GM19351 (cell line): ENCODE measurements around the gene DPH2.

Experiments used
- ATAC-seq: cut with Tn5 transposase; IDR thresholded peaks from one replicate; pipeline ENCODE4 v1.9.1; 2021; ENCODE audit warnings: mild to moderate bottlenecking, moderate library complexity; ENCODE audit not compliant: unreplicated experiment

DPH2 gene, protein sequence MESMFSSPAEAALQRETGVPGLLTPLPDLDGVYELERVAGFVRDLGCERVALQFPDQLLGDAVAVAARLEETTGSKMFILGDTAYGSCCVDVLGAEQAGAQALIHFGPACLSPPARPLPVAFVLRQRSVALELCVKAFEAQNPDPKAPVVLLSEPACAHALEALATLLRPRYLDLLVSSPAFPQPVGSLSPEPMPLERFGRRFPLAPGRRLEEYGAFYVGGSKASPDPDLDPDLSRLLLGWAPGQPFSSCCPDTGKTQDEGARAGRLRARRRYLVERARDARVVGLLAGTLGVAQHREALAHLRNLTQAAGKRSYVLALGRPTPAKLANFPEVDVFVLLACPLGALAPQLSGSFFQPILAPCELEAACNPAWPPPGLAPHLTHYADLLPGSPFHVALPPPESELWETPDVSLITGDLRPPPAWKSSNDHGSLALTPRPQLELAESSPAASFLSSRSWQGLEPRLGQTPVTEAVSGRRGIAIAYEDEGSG

DNA sequence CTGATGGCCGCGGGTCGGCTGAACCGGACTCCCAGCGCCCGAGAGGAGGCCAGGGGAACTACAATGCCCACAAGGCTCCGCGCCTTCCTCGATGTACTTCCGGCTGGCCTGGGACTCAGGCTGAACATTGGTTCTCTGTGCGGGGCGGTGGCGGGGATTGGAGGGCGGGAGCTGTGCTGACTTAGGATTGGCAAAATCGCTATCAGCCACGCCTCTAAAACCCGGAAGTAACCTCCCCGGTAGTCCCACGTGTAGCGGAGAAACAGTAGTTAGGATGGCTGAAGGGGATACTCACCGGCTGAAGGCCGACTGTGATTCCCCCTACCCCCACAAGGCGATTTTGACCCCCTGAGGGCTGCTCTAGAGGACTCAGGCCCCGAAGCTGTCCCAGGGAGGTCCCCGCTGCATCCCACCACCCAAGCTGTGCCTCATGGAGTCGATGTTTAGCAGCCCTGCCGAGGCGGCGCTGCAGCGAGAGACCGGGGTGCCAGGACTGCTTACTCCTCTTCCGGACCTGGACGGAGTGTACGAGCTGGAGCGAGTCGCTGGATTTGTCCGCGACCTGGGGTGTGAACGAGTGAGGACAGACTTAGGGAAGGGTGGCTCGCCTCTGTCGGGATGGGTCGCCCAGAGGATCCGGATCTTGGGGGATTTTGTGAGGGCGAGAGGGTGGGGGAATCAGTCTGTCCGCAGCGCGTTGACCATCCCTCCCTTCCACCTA is at the start of gene DPH2:
Gene DPH2 (plus strand): TSS at position 265 of the 721 bp plus-strand sequence. CDS start 166 bp downstream, at position 431.
- peak; percentile 88 for ATAC-seq

DNA sequence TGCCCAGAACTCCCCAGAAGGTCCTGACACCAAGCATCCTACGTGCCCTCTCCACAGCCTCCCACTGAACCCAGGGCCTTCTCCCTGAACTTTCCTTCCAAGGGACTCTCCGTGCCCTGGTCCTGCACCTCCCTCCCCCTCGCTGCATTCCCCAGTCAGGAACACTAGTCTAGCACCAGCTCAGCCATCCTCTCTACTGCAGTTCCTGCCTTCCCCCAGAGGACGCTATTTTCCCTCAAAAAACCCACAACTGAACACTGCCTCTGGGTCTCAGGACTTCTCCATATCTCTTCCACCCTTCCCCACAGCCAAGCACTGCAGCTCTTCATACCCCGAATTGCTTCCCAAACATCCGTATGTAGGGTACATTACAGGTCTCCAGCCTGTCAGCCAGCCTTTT is 48.8 kb upstream of the DPH2 start:
- ATAC-seq: no peak

DNA sequence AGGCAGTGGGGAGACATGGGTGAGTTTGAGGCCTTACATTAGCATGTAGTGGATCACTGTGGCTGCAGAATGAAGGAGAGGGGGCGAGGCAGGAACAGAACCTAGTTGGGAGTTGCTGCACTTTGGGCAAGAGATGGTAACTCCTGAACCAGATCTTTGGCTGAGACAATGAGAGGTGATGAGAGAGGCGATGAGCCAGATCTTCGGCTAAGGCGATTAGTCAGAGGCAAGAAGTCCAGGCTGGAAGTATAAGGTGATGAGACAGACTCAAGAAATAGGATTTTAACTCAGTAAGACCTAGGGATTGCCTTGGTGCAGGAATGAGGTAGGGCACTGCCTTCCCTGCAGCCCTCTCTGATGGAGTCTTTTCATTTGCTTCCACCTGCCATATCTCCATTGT is 45.3 kb upstream of the DPH2 start:
- ATAC-seq: no peak

- no peak for ATAC-seq
Measured at GRCh38 chr1:43925846-43926245, 44.0 kb upstream of the DPH2 start.

DNA sequence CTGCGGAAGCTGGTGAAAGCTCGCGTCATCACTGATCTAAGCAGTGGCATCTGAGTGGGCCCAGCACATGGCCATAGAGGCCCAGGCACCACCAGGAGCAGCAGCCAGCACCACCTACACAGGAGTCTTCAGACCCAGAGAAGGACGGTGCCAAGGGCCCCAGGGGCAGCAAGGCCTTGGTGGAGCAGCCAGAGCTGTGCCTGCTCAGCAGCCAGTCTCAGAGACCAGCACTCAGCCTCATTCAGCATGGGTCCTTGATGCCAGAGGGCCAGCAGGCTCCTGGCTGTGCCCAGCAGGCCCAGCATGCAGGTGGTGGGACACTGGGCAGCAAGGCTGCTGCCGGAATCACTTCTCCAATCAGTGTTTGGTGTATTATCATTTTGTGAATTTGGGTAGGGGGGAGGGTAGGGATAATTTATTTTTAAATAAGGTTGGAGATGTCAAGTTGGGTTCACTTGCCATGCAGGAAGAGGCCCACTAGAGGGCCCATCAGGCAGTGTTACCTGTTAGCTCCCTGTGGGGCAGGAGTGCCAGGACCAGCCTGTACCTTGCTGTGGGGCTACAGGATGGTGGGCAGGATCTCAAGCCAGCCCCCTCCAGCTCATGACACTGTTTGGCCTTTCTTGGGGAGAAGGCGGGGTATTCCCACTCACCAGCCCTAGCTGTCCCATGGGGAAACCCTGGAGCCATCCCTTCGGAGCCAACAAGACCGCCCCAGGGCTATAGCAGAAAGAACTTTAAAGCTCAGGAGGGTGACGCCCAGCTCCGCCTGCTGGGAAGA is 39.5 kb upstream of the DPH2 start:
- ATAC-seq: no peak

GRCh38 chr1:43930949-43931275 is 38.9 kb upstream of the DPH2 start:
- ATAC-seq: no peak

- ATAC-seq: no peak
Measured at GRCh38 chr1:43931711-43932660, 37.8 kb upstream of the DPH2 start.

GRCh38 chr1:43932786-43933385 is 36.9 kb upstream of the DPH2 start:
- ATAC-seq: no peak

DNA sequence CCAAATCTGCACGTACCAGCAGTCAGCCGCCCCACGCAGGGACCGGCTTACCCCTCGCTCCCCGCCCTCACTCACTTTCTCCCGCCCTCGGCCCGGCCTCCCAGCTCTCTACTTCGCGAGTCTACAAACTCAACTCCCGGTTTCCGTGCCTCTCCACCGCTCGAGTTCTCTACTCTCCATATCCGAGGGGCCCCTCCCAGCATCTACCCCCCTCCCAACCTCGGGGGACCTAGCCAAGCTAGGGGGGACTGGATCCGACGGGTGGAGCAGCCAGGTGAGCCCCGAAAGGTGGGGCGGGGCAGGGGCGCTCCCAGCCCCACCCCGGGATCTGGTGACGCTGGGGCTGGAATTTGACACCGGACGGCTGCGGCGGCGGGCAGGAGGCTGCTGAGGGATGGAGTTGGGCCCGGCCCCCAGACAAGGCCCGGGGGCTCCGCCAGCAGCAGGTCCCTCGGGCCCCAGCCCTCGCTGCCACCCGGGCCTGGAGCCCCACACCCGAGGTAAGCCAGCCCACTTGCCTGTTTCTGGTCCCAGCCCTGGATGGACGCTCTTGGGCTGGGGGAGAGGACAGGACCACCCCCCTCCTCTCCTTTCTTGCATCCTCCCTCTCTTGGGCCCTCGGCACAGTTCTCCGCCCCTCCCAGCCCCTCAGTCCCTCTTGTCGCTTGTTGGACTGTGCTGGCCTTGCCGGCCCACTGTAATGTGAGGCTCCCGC is 36.3 kb upstream of the DPH2 start, which contains the start of gene ARTN:
Gene ARTN (plus strand): TSS at position 416 of the 715 bp plus-strand sequence. CDS start 1,856 bp downstream, outside the sequence.
- ATAC-seq: no peak

DNA sequence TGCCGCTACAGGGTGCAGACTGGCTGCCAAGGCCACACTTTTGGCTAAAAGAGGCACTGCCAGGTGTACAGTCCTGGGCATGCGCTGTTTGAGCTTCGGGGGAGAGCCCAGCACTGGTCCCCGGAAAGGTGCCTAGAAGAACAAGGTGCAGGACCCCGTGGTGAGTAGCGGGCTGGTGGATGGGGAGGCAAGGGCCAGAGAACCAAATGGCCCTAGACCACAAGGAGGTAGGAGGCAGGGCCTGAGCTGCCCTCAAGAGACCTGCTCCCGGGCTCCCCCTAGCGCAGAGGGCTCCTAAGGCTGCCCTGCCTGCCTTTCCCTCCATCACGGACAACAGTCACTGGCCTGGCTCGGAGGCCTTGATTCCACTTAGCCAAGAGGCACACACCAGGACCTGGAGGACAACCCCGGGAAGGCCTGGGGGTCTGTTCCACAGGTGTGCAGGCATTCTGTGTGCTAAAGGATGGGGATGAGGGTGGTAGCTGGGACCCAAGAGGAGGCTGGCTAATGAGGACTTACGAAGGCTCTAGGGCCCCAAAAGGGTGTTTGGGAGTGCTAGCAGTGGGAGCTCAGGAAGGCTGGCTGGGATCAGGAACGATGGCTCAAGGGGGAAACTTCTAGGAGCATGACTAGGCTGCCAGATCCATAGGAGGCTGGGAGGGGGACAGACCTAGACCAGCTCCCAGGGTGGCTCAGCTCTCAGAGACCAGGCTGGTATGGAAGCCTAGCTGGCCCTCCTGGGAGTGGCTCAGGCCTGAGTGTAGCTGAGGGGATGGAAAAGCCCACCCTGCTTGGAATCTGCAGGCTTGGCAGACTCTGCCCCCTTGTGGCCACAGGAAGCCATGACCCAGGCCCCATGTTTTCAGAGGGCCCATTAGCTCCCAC is 35.5 kb upstream of the DPH2 start:
- no peak for ATAC-seq

DNA sequence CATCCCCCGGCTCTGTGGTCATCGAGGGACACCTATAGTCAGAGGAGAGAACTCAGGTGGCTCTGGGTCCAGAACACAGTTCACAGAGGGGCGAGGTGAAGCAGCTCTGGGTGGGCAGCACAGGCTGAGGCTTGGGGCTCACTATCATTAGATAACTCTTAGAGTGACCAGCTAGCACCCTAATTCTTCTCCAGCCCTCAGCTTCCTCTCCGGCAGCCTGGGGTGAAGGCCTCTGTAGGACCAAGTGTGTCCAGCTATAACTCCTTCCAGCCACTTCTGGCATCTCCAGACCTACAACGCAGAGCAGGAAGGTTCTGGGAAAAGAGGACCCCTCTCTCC is 34.9 kb upstream of the DPH2 start:
- ATAC-seq: no peak

GRCh38 chr1:43935711-43936427 is 33.9 kb upstream of the DPH2 start:
- ATAC-seq: no peak

- no peak for ATAC-seq
Measured at GRCh38 chr1:43936431-43937151, 33.2 kb upstream of the DPH2 start.

DNA sequence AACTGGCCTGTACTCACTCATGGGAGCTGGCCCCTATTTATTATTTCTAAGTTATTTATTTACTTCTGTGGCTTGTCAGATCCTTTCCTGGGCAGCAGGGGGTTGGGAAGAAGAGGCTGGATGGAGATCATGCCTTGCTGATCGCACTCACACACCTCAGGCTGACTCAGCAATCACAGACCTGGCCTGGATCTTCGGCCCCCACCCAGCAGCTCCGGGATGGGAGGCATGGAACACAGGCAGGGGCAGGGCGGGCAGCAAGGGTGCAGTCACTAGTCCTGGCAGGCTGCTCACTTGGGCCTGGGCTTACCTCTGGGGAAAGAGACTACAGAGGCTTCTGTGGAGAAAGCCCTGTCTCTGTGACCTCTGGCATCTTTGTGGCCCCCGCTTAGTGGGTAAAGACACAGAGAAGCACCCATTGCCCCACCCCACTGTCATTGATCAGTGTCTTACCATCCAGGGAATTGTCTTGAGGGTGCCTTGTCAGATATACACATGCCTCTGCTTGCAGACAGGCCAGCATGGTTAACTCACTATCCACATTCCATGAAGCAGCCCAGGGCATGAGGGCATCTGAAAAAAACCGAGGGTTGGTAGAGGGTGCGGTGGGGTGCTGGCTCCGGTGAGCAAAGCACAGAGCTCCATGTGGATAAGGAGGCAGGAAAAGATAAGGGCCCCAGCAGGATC is 32.5 kb upstream of the DPH2 start:
- ATAC-seq: no peak

DNA sequence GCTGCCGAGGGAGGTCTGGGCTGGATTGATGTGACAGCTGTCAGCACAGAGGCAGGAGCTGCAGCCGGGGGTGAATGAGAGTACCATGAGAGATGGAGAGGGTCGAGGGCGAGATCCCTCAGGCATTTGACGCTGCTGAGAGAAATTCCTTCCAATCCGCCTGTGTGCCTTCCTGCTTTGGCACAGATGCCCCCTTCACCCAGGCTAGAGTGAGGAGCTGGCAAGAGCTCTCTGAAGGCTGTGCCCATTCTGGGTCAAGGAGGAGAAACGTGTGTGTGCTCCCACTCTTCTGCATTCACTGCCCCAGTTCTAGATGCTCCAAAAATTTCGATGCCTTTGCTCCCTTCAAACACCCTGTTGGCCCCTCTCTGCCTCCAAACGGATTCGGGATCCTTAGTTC is 31.4 kb upstream of the DPH2 start:
- ATAC-seq: no peak

DNA sequence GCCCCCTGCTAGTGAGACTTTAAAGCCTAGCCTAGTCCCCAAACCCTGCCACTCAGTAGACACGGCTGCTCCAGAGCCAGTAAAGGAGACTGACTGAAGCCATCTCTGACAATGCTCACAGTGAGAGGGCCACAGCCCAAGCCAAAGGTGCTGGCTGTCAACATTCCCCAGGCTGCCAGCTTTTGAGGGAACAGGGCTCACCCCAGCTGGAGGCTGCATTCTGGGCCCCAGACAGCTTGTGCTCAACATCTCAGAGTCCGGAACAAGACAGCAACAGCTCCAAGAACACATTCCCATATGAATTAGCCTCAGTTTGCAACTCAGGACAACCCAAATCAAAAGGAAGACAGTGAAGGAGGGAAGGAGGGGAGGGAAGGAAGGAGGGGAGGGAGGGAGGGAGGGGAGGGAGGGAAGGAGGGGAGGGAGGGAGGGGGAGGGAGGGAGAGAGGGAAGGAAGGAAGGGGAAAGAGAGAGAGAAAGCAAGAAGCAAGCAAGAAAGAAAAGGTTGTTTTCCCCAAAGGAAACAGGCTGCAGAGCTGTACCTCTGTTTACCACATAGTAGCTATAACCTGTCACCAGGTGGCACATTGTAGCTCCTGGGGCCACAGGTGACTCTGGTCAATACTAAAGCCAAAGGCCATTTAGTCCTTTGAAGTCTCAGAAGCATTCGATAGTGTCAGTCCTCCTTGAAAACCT is 30.8 kb upstream of the DPH2 start:
- ATAC-seq: no peak
